HPDE6-E6E7 (cell line): Measurements from ENCODE around the gene C1orf116.
A peak's percentile ranks its signal among the peaks of the same experiment; 100 is the strongest.

Experiments used
- DNase-seq: peaks from one replicate; pipeline ENCODE4 v3.0.0; 2011; ENCODE audit warnings: missing footprints; ENCODE audit errors: extremely low spot score

C1orf116 gene

GRCh38 chr1:207035877-207036551 is 3.5 kb upstream of the C1orf116 start:
- no peak for DNase-seq

GRCh38 chr1:207034998-207035397 is 2.4 kb upstream of the C1orf116 start:
- peak; percentile 85 for DNase-seq

GRCh38 chr1:207034208-207034607 is 1.7 kb upstream of the C1orf116 start:
- no peak for DNase-seq

- no peak for DNase-seq
Measured at GRCh38 chr1:207033302-207033701, 746 bp upstream of the C1orf116 start.

GRCh38 chr1:207031632-207032264 is 808 bp downstream of the C1orf116 start:
- no peak for DNase-seq

- no peak for DNase-seq
Measured at GRCh38 chr1:207031016-207031415, 1.5 kb downstream of the C1orf116 start.

- no peak for DNase-seq
Measured at GRCh38 chr1:207030522-207031009, 2.0 kb downstream of the C1orf116 start.

GRCh38 chr1:207029701-207030521 is 2.6 kb downstream of the C1orf116 start:
- no peak for DNase-seq

GRCh38 chr1:207028884-207029650 is 3.5 kb downstream of the C1orf116 start:
- DNase-seq = no peak

GRCh38 chr1:207027921-207028320 is 4.6 kb downstream of the C1orf116 start:
- no peak for DNase-seq

GRCh38 chr1:207027206-207027777 is 5.3 kb downstream of the C1orf116 start:
- peak; percentile 83 for DNase-seq

- DNase-seq = no peak
Measured at GRCh38 chr1:207026104-207026534, 6.4 kb downstream of the C1orf116 start.

- DNase-seq = no peak
Measured at GRCh38 chr1:207025146-207025880, 7.2 kb downstream of the C1orf116 start.

- no peak for DNase-seq
Measured at GRCh38 chr1:207024202-207025145, 8.1 kb downstream of the C1orf116 start.

GRCh38 chr1:207022996-207023679 is 9.4 kb downstream of the C1orf116 start:
- no peak for DNase-seq

GRCh38 chr1:207021876-207022596 is 10.5 kb downstream of the C1orf116 start:
- DNase-seq = no peak

- DNase-seq = no peak
Measured at GRCh38 chr1:207021139-207021861, 11.3 kb downstream of the C1orf116 start.

GRCh38 chr1:207020709-207021107 is 11.8 kb downstream of the C1orf116 start:
- no peak for DNase-seq
